K562 (cell line): Measurements from ENCODE around the gene GRAMD1B. TPM values are rescaled to one million over a fixed set of nuclear protein-coding genes. Genes with fewer than 3 reads are reported as not detected.

ENCODE experiments used
- ATAC-seq: fragments of 200-7000 bp; cut with Tn5 transposase; 3 replicates; pipeline ENCODE4 v1.9.1; 2020; ENCODE audit warnings: moderate library complexity
- BruUV-seq: library from RNA; stranded (reverse); fragments of 400-500 nt; replicated peaks from 2 replicates; lab custom pipeline; 2021; lab: Mats Ljungman, UMichigan
- CTCF ChIA-PET: fragments of 300-600 bp; formaldehyde crosslinking; extraction: SDS; loops from one replicate; lab custom pipeline; 2021; ENCODE audit warnings: low intra/inter-chr PET ratio; lab: Yijun Ruan, JAX
- POLR2A ChIA-PET: fragments of 300-600, 350-650 bp; sonication (Branson Sonifier 250); formaldehyde crosslinking; extraction: SDS; loops from one replicate; lab custom pipeline; 2021; ENCODE audit warnings: antibody characterized with exemption, inconsistent platforms; lab: Yijun Ruan, JAX
- DNase-seq, 4 experiments: peaks; one replicate each; pipeline versions ENCODE4 v3.0.0 to v3.0.0-alpha.2; 2011 to 2018; ENCODE audit warnings: low spot score in 3 of 4, mixed read lengths in 3 of 4; ENCODE audit errors: extremely low read depth in 1 of 4
- FAIRE-seq: peaks from 2 replicates; lab custom pipeline; 2011; peaks lifted over from hg19 to GRCh38; lab: Jason Lieb, UNC
- H2AFZ ChIP-seq: 2 replicates; pipeline ENCODE4 v1.6.0; 2011; ENCODE audit warnings: low read depth, low read length, control low read depth, inconsistent platforms
- H3K27ac ChIP-seq: fragments of 200-600 bp; 3 replicates; pipeline ENCODE4 v1.8.0; 2011; ENCODE audit warnings: low read depth, mild to moderate bottlenecking, control low read depth, inconsistent platforms, low read length, moderate library complexity, mixed read lengths; ENCODE audit errors: extremely low read depth
- H3K27me3 ChIP-seq, 2 experiments: fragments of 300-600 bp in 1 of 2; 2 replicates in 1 of 2; 3 replicates in 1 of 2; pipeline versions ENCODE4 v1.6.0 to v1.8.0; 2011; ENCODE audit warnings: inconsistent platforms in 2 of 2, low read length in 2 of 2, mild to moderate bottlenecking in 1 of 2, mixed read lengths in 1 of 2, moderate library complexity in 1 of 2; ENCODE audit not compliant: control insufficient read depth in 2 of 2, insufficient read depth in 2 of 2
- H3K36me3 ChIP-seq: fragments of 300-600 bp; 3 replicates; pipeline ENCODE4 v1.8.0; 2011; ENCODE audit warnings: mild to moderate bottlenecking, low read length, inconsistent platforms; ENCODE audit not compliant: control insufficient read depth, insufficient read depth
- H3K4me1 ChIP-seq, 2 experiments: fragments of 200-600 bp in 1 of 2; replicated peaks in 1 of 2; 2 replicates in 1 of 2; 3 replicates in 1 of 2; pipeline versions ENCODE4 v1.5.1 to v1.8.0; 2011; ENCODE audit warnings: inconsistent platforms in 2 of 2, low read length in 2 of 2, mild to moderate bottlenecking in 1 of 2, mixed read lengths in 1 of 2, moderate library complexity in 1 of 2; ENCODE audit not compliant: control insufficient read depth in 2 of 2, insufficient read depth in 2 of 2
- H3K4me2 ChIP-seq: 2 replicates; pipeline ENCODE4 v1.6.1; 2011; ENCODE audit warnings: low read length, control low read depth, inconsistent platforms, mixed read lengths; ENCODE audit not compliant: insufficient read depth
- H3K4me3 ChIP-seq: fragments of 200-600 bp; sonication (generic), shearing (Covaris generic); 2 replicates; pipeline ENCODE4 v1.5.1; 2016; ENCODE audit warnings: control low read depth, inconsistent platforms
- H3K79me2 ChIP-seq: fragments of 200-600 bp; 3 replicates; pipeline ENCODE4 v1.8.0; 2011; ENCODE audit warnings: low read length, inconsistent platforms; ENCODE audit not compliant: control insufficient read depth, insufficient read depth
- H3K9ac ChIP-seq, 2 experiments: 2 replicates each; pipeline versions ENCODE4 v1.6.0 to v1.6.1; 2011; ENCODE audit warnings: low read depth in 2 of 2, low read length in 2 of 2, control low read depth in 1 of 2, inconsistent platforms in 1 of 2, mild to moderate bottlenecking in 1 of 2, mixed read lengths in 1 of 2; ENCODE audit not compliant: insufficient read depth in 1 of 2
- H3K9me1 ChIP-seq: one replicate; pipeline ENCODE4 v1.6.0; 2011; ENCODE audit warnings: inconsistent platforms, mild to moderate bottlenecking, low read length, moderate library complexity; ENCODE audit not compliant: control insufficient read depth, insufficient read depth
- H3K9me3 ChIP-seq: replicated peaks from 2 replicates; pipeline ENCODE4 v1.5.1; 2011; ENCODE audit warnings: low read depth, low read length, inconsistent platforms; ENCODE audit not compliant: control insufficient read depth, insufficient read depth
- H4K20me1 ChIP-seq: replicated peaks from 2 replicates; pipeline ENCODE4 v1.6.1; 2011; ENCODE audit warnings: low read length, inconsistent platforms, mixed read lengths; ENCODE audit not compliant: control insufficient read depth, insufficient read depth
- CBFA2T3 ChIP-seq: fragments of 450-650 bp; IDR thresholded peaks from 2 replicates; pipeline ENCODE4 v1.6.1; 2017
- FOXA1 ChIP-seq: fragments of 450-650 bp; IDR thresholded peaks from 2 replicates; pipeline ENCODE4 v1.6.1; 2016; ENCODE audit warnings: mild to moderate bottlenecking, borderline replicate concordance
- GTF2F1 ChIP-seq: IDR thresholded peaks from 2 replicates; pipeline ENCODE4 v1.6.1; 2011; ENCODE audit warnings: low read depth, low read length, improper control_type of control experiment
- L3MBTL2 ChIP-seq: fragments of 450-650 bp; IDR thresholded peaks from 2 replicates; pipeline ENCODE4 v1.6.1; 2016; ENCODE audit warnings: mild to moderate bottlenecking, moderate library complexity
- RBM22 ChIP-seq: fragments of 200-400 bp; formaldehyde crosslinking; IDR thresholded peaks from 2 replicates; pipeline ENCODE4 v1.6.1; 2018; ENCODE audit warnings: low read length, low read depth; ENCODE audit not compliant: poor library complexity, severe bottlenecking
- SIN3B ChIP-seq: fragments of 450-650 bp; IDR thresholded peaks from 2 replicates; pipeline ENCODE4 v1.6.1; 2017; ENCODE audit warnings: low read depth, mild to moderate bottlenecking, moderate library complexity
- SOX6 ChIP-seq: fragments of 450-650 bp; IDR thresholded peaks from 2 replicates; pipeline ENCODE4 v1.6.1; 2014; ENCODE audit warnings: mild to moderate bottlenecking
- ZFP30 ChIP-seq: fragments of 250-450 bp; sonication (Bioruptor Pico); IDR thresholded peaks from 2 replicates; pipeline ENCODE4 v1.8.0; 2022; ENCODE audit warnings: moderate library complexity, mild to moderate bottlenecking, inconsistent platforms, borderline replicate concordance
- ZNF584 ChIP-seq: fragments of 200-800 bp; sonication (Bioruptor generic); IDR thresholded peaks from 2 replicates; pipeline ENCODE4 v1.6.1; 2016; ENCODE audit warnings: low read depth, mild to moderate bottlenecking, missing genetic modification characterization, missing compliant biosample characterization
- ZNF764 ChIP-seq: fragments of 250-450 bp; sonication (Bioruptor Pico); IDR thresholded peaks from 2 replicates; pipeline ENCODE4 v1.4.0; 2020; ENCODE audit warnings: low read depth, mild to moderate bottlenecking, moderate library complexity
- WGBS: fragments of 100-300 bp; shearing (Covaris generic); methylation state at CpG from one replicate; pipeline ENCODE4 v1.1.6; 2016; ENCODE audit warnings: low coverage, mixed read lengths; ENCODE audit not compliant: insufficient coverage; ENCODE audit errors: missing lambda C conversion rate; 5-methylcytosine and 5-hydroxymethylcytosine counted together
- in situ Hi-C: fragments of 300-500 bp; cut with MboI; formaldehyde crosslinking; loops from 4 replicates; pipeline ENCODE4 v1.15.0; 2018; ENCODE audit warnings: inconsistent platforms, mixed read lengths
- intact Hi-C: fragments of 100-400 bp; cut with micrococcal nuclease; formaldehyde crosslinking; loops from 2 replicates; pipeline ENCODE4 v1.14.2; 2022
- polyA plus RNA-seq, 8 experiments: library from polyadenylated mRNA; depleted of rRNA in 4 of 8; stranded (reverse) in 5 of 8; unstranded in 3 of 8; fragments of >200 nt; fragmentation: Nextera tagmentation in 2 of 8; fragmentation: Illumina TruSeq in 1 of 8; extraction: Ambion mirVana in 2 of 8; extraction: Trizol in 1 of 8; gene quantifications; 2 replicates each; pipeline versions ENCODE4 v1.2.1 to v1.2.3, GENCODE V29; 2011 to 2014; ENCODE audit warnings: inconsistent platforms in 1 of 8, missing spikeins in 1 of 8
- total RNA-seq, 7 experiments: library from RNA; depleted of rRNA in 6 of 7; stranded (reverse); fragments of >200 nt in 6 of 7; fragmentation: Illumina TruSeq in 2 of 7; extraction: Trizol in 2 of 7; gene quantifications; 2 replicates each; pipeline versions ENCODE4 v1.2.1 to v1.2.3, GENCODE V29; 2011 to 2021; ENCODE audit warnings: low replicate concordance in 1 of 7
- TF ChIP-seq, protein P1 (sequence below): fragments of 250-450 bp; sonication (Bioruptor Pico); IDR thresholded peaks from 2 replicates; pipeline ENCODE4 v1.4.0; 2020; ENCODE audit warnings: mild to moderate bottlenecking, moderate library complexity, borderline replicate concordance
- TF ChIP-seq, protein P2 (sequence below): fragments of 250-450 bp; sonication (Bioruptor Pico); IDR thresholded peaks from 2 replicates; pipeline ENCODE4 v1.5.0; 2022; ENCODE audit warnings: mild to moderate bottlenecking
- TF ChIP-seq, protein P3 (sequence below): fragments of 250-450 bp; sonication (Bioruptor Pico); IDR thresholded peaks from 2 replicates; pipeline ENCODE4 v1.8.0; 2022; ENCODE audit warnings: moderate library complexity, mild to moderate bottlenecking, inconsistent platforms

The GRAMD1B gene
- total and polyA plus RNA-seq, 9 of the 15 experiments (the other 6 are each of a cell fraction or from before 2014, with no cell fraction given): 0.31 TPM; not detected in 8

DNA sequence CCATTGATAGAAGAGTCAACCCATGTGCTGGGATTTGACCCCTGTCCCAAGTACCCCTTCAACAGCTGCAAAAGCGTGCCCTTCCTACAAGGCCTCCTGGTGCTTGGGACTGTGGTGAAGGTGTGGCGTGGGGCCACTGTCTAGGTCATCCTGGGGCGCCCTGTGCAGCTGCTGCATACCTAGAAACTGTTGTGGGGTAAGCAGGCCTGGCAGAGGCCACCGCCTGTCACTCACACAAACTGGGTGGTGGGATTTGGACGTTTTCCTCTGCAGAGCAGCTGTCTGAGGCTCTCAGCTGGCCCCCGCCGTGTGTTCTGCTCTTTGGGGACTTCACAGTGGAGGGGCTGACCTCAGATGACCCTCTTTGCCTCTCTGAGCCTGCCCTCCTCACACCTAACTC, 154.7 kb downstream of the GRAMD1B start:
- H3K4me3 ChIP-seq: no peak overlapping the region
- WGBS: 0% methylated on average over 7 of the region's 7 CpGs
- no peak overlapping the region for H2AFZ ChIP-seq
- in situ Hi-C loops: no loop called here
- ATAC-seq (no peak), DNase-seq (no peak), FAIRE-seq (no peak)
- H3K4me1 ChIP-seq: peaks cover 0 to 4% of the 10 kb centered on the region in 2 experiments; a peak in 1 of 5 replicates
- no peaks in the 10 kb centered on the region for H3K9me3 ChIP-seq
- no peak overlapping the region for H3K27ac ChIP-seq
- ChIA-PET POLR2A (interaction anchor here (0.5 kb wide), 1 partner anchor 162 kb away, joined by 4 read pairs; no protein-coding TSS in a partner anchor), CTCF (no interaction called here)
- intact Hi-C loops: no loop called here
- no TSS peak for BruUV-seq
- H3K79me2 ChIP-seq: no peaks in the 10 kb centered on the region
- peaks cover 0 to 42% of the 10 kb centered on the region in 2 experiments; a peak in 4 of 5 replicates for H3K27me3 ChIP-seq
- no peak overlapping the region for H3K9ac ChIP-seq
- H3K4me2 ChIP-seq: no peak overlapping the region
- TF ChIP-seq, protein P1, sequence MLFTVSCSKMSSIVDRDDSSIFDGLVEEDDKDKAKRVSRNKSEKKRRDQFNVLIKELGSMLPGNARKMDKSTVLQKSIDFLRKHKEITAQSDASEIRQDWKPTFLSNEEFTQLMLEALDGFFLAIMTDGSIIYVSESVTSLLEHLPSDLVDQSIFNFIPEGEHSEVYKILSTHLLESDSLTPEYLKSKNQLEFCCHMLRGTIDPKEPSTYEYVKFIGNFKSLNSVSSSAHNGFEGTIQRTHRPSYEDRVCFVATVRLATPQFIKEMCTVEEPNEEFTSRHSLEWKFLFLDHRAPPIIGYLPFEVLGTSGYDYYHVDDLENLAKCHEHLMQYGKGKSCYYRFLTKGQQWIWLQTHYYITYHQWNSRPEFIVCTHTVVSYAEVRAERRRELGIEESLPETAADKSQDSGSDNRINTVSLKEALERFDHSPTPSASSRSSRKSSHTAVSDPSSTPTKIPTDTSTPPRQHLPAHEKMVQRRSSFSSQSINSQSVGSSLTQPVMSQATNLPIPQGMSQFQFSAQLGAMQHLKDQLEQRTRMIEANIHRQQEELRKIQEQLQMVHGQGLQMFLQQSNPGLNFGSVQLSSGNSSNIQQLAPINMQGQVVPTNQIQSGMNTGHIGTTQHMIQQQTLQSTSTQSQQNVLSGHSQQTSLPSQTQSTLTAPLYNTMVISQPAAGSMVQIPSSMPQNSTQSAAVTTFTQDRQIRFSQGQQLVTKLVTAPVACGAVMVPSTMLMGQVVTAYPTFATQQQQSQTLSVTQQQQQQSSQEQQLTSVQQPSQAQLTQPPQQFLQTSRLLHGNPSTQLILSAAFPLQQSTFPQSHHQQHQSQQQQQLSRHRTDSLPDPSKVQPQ (CRISPR knock-in tag): no peak
- no peak for TF ChIP-seq SOX6
- no peak for TF ChIP-seq SIN3B
- TF ChIP-seq GTF2F1: no peak
- TF ChIP-seq, protein P2, sequence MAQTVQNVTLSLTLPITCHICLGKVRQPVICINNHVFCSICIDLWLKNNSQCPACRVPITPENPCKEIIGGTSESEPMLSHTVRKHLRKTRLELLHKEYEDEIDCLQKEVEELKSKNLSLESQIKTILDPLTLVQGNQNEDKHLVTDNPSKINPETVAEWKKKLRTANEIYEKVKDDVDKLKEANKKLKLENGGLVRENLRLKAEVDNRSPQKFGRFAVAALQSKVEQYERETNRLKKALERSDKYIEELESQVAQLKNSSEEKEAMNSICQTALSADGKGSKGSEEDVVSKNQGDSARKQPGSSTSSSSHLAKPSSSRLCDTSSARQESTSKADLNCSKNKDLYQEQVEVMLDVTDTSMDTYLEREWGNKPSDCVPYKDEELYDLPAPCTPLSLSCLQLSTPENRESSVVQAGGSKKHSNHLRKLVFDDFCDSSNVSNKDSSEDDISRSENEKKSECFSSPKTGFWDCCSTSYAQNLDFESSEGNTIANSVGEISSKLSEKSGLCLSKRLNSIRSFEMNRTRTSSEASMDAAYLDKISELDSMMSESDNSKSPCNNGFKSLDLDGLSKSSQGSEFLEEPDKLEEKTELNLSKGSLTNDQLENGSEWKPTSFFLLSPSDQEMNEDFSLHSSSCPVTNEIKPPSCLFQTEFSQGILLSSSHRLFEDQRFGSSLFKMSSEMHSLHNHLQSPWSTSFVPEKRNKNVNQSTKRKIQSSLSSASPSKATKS (CRISPR knock-in tag): no peak
- no peak for TF ChIP-seq L3MBTL2
- TF ChIP-seq ZFP30: no peak
- TF ChIP-seq ZNF764 (CRISPR knock-in tag): no peak
- TF ChIP-seq, protein P3, sequence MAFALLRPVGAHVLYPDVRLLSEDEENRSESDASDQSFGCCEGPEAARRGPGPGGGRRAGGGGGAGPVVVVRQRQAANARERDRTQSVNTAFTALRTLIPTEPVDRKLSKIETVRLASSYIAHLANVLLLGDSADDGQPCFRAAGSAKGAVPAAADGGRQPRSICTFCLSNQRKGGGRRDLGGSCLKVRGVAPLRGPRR (CRISPR knock-in tag): no peak
- TF ChIP-seq CBFA2T3: no peak
- no peak for TF ChIP-seq RBM22
- no peak for TF ChIP-seq FOXA1
- TF ChIP-seq ZNF584: no peak
- no peaks in the 10 kb centered on the region for H3K36me3 ChIP-seq
- peaks cover 1% of the 10 kb centered on the region; the same call in 1 of the 2 replicates for H4K20me1 ChIP-seq
- no peaks in the 10 kb centered on the region for H3K9me1 ChIP-seq
